Endodermal cell (in vitro differentiated cells): ENCODE measurements around the gene AZIN2. TPM values are rescaled to one million over a fixed set of nuclear protein-coding genes. Genes with fewer than 3 reads are reported as not detected.

ENCODE experiments used
- DNase-seq: peaks from one replicate; pipeline ENCODE4 v3.0.0-alpha.2; 2017
- H3K27ac ChIP-seq: 2 replicates; pipeline ENCODE4 v1.5.1; 2013; ENCODE audit warnings: mild to moderate bottlenecking, low read depth, low read length, moderate library complexity
- H3K27me3 ChIP-seq: 2 replicates; pipeline ENCODE4 v1.6.1; 2013; ENCODE audit warnings: mild to moderate bottlenecking, low read length, moderate library complexity; ENCODE audit not compliant: insufficient read depth, control insufficient read depth, poor library complexity, severe bottlenecking
- H3K36me3 ChIP-seq: 2 replicates; pipeline ENCODE4 v1.7.0; 2013; ENCODE audit warnings: mild to moderate bottlenecking, low read length, moderate library complexity; ENCODE audit not compliant: control insufficient read depth, insufficient read depth
- H3K4me1 ChIP-seq: one replicate; pipeline ENCODE4 v1.7.0; 2013; ENCODE audit warnings: low read length; ENCODE audit not compliant: control insufficient read depth, insufficient read depth
- H3K4me3 ChIP-seq: 2 replicates; pipeline ENCODE4 v1.5.1; 2013; ENCODE audit warnings: mild to moderate bottlenecking, low read length, moderate library complexity
- H3K9ac ChIP-seq: 2 replicates; pipeline ENCODE4 v1.6.1; 2013; ENCODE audit warnings: mild to moderate bottlenecking, low read length, moderate library complexity; ENCODE audit not compliant: poor library complexity, severe bottlenecking; ENCODE audit errors: extremely low read depth
- H3K9me3 ChIP-seq: 2 replicates; pipeline ENCODE4 v1.6.1; 2013; ENCODE audit warnings: mild to moderate bottlenecking, low read length, moderate library complexity; ENCODE audit not compliant: control insufficient read depth
- H3K27ac Mint-ChIP-seq: 2 replicates; pipeline ENCODE4 v1.8.0; 2020; ENCODE audit warnings: mixed read lengths
- H3K27me3 Mint-ChIP-seq: 2 replicates; pipeline ENCODE4 v1.8.0; 2021; ENCODE audit warnings: mild to moderate bottlenecking, mixed read lengths; ENCODE audit not compliant: insufficient read depth
- H3K36me3 Mint-ChIP-seq: 2 replicates; pipeline ENCODE4 v1.8.0; 2020; ENCODE audit warnings: low read depth, mixed read lengths
- H3K4me1 Mint-ChIP-seq: 2 replicates; pipeline ENCODE4 v1.8.0; 2020; ENCODE audit warnings: mixed read lengths
- H3K4me3 Mint-ChIP-seq: 2 replicates; pipeline ENCODE4 v1.8.0; 2020; ENCODE audit warnings: mild to moderate bottlenecking, moderate library complexity, mixed read lengths
- H3K9me3 Mint-ChIP-seq: 2 replicates; pipeline ENCODE4 v1.8.0; 2020; ENCODE audit warnings: mild to moderate bottlenecking, mixed read lengths
- WGBS, 2 experiments: methylation state at CpG; one replicate each; pipeline versions ENCODE4 v1.1.5 to v1.1.7; 2013; ENCODE audit warnings: missing lambda C conversion rate in 2 of 2, mixed read lengths in 1 of 2; ENCODE audit not compliant: insufficient coverage in 1 of 2, insufficient read length in 1 of 2; 5-methylcytosine and 5-hydroxymethylcytosine counted together
- total RNA-seq, 2 donors: library from RNA; stranded (reverse); fragmentation: NEBNext Ultra II Directional in 1 of 2; extraction: Animal tissue kit (Norgen Biotek cat#: 25700) in 1 of 2; gene quantifications; 2 replicates in 1 of 2; 3 replicates in 1 of 2; pipeline ENCODE4 v1.2.1, GENCODE V29; 2021
- TF ChIP-seq, protein P1 (sequence below): fragments of 200-600 bp; sonication (generic); conservative IDR thresholded peaks from 2 replicates; pipeline ENCODE4 v1.5.0; 2021; ENCODE audit warnings: antibody characterized with exemption, mild to moderate bottlenecking

The AZIN2 gene
- total RNA-seq, 2 donors from 2014 or later: 1.7 to 3.0 TPM

- Mint-ChIP-seq H3K4me3 (no peak overlapping the region), H3K36me3 (peaks cover 3% of the 10 kb centered on the region), H3K27ac (no peak overlapping the region), H3K9me3 (no peaks in the 10 kb centered on the region), H3K4me1 (peaks cover 4% of the 10 kb centered on the region), H3K27me3 (no peaks in the 10 kb centered on the region)
- no peak overlapping the region for H3K27ac ChIP-seq
- DNase-seq: no peak
- no peaks in the 10 kb centered on the region for H3K4me1 ChIP-seq
- H3K4me3 ChIP-seq: no peak overlapping the region
- TF ChIP-seq, protein P1, sequence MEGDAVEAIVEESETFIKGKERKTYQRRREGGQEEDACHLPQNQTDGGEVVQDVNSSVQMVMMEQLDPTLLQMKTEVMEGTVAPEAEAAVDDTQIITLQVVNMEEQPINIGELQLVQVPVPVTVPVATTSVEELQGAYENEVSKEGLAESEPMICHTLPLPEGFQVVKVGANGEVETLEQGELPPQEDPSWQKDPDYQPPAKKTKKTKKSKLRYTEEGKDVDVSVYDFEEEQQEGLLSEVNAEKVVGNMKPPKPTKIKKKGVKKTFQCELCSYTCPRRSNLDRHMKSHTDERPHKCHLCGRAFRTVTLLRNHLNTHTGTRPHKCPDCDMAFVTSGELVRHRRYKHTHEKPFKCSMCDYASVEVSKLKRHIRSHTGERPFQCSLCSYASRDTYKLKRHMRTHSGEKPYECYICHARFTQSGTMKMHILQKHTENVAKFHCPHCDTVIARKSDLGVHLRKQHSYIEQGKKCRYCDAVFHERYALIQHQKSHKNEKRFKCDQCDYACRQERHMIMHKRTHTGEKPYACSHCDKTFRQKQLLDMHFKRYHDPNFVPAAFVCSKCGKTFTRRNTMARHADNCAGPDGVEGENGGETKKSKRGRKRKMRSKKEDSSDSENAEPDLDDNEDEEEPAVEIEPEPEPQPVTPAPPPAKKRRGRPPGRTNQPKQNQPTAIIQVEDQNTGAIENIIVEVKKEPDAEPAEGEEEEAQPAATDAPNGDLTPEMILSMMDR: no peak
- no peaks in the 10 kb centered on the region for H3K9me3 ChIP-seq
- WGBS, 2 experiments: 85 to 89% methylated on average over 3 of the region's 3 CpGs
- H3K9ac ChIP-seq: no peak overlapping the region
- H3K27me3 ChIP-seq: no peaks in the 10 kb centered on the region
- no peaks in the 10 kb centered on the region for H3K36me3 ChIP-seq
Observed at GRCh38 chr1:33146003-33146402, 65.0 kb downstream of the AZIN2 start.

DNA sequence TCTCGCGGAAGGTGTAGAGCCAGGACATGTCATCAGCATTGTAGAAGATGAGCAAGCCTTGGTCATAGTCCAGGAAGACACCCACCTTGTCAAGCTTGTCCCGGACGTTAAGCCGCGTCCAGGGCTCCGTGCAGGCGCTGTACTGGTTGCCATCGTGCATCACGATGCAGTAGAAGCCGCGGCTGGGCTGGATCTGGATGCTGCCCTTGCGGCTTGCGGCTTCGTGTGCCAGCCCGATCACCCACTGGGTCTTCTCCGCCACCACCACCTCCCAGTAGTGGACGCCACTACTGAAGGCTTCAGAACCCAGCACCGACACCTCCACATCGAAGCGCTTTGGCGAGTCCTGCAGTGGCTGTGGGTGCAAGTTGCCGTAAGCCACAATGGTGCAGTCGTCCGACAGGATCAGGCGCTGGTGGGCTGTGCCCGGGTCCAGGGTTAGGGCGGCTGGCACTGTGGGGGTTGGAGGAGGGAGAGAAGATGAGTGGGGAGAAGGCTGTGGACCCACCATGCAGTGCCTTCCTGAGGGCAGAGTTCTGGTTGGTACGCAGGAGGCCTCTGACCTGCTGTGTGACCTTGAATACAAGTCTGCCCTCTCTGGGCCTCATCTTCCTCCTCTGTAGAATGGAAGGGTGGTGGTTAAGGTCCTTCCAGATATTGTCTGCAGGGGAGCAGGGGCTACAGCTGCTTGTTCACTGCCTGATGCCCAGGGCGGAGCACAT, 66.5 kb downstream of the AZIN2 start:
- Histone ChIP-seq H3K9ac (no peak overlapping the region), H3K27me3 (no peaks in the 10 kb centered on the region), H3K4me3 (no peak overlapping the region), H3K4me1 (no peaks in the 10 kb centered on the region), H3K9me3 (no peaks in the 10 kb centered on the region), H3K27ac (no peak overlapping the region), H3K36me3 (no peaks in the 10 kb centered on the region)
- H3K36me3 Mint-ChIP-seq: peaks cover 3% of the 10 kb centered on the region
- TF ChIP-seq, protein P1: no peak
- 95 to 96% methylated on average over 16 to 30 of the region's 30 CpGs for WGBS, 2 experiments
- H3K4me1 Mint-ChIP-seq: peaks cover 4% of the 10 kb centered on the region
- H3K27ac Mint-ChIP-seq: no peak overlapping the region
- no peaks in the 10 kb centered on the region for H3K9me3 Mint-ChIP-seq
- DNase-seq: peak; percentile 35
- no peaks in the 10 kb centered on the region for H3K27me3 Mint-ChIP-seq
- H3K4me3 Mint-ChIP-seq: no peak overlapping the region

- Histone ChIP-seq H3K4me3 (no peak overlapping the region), H3K27me3 (no peaks in the 10 kb centered on the region), H3K27ac (no peak overlapping the region), H3K36me3 (no peaks in the 10 kb centered on the region), H3K9me3 (no peaks in the 10 kb centered on the region), H3K9ac (no peak overlapping the region), H3K4me1 (no peaks in the 10 kb centered on the region)
- Mint-ChIP-seq H3K27me3 (no peaks in the 10 kb centered on the region), H3K4me3 (no peak overlapping the region), H3K9me3 (no peaks in the 10 kb centered on the region), H3K4me1 (peaks cover 8% of the 10 kb centered on the region), H3K36me3 (peaks cover 5% of the 10 kb centered on the region), H3K27ac (no peak overlapping the region)
- peak; percentile 78 for DNase-seq
- 83% methylated on average over 3 of the region's 3 CpGs; no CpG with 5 or more reads in 1 of the 2 experiments for WGBS, 2 experiments
- TF ChIP-seq, protein P1: peak; percentile 72
Observed at GRCh38 chr1:33147997-33148314, 67.0 kb downstream of the AZIN2 start.
